Gastroesophageal sphincter (tissue), 3 donors: ENCODE results near the gene STPG2.

ENCODE experiments used
- EP300 ChIP-seq: sonication (generic); formaldehyde crosslinking; IDR thresholded peaks from one replicate; pipeline ENCODE4 v1.6.1; 2017; ENCODE audit warnings: antibody characterized with exemption, mild to moderate bottlenecking
- POLR2A ChIP-seq, 2 donors: fragments of 450-650 bp; IDR thresholded peaks; one replicate each; pipeline ENCODE4 v1.6.1; 2017; ENCODE audit warnings: antibody characterized with exemption in 2 of 2, mild to moderate bottlenecking in 2 of 2, moderate library complexity in 1 of 2
- POLR2AphosphoS5 ChIP-seq: sonication (generic); formaldehyde crosslinking; IDR thresholded peaks from one replicate; pipeline ENCODE4 v1.6.1; 2017; ENCODE audit warnings: antibody characterized with exemption
- TF ChIP-seq, protein P1 (sequence below), 4 experiments: fragments of 200-600 bp in 2 of 4; fragments of 450-650 bp in 2 of 4; sonication (generic) in 1 of 4; IDR thresholded peaks; one replicate each; pipeline ENCODE4 v1.5.1; 2017 to 2019; ENCODE audit warnings: antibody characterized with exemption in 4 of 4, mild to moderate bottlenecking in 2 of 4, moderate library complexity in 2 of 4

DNA sequence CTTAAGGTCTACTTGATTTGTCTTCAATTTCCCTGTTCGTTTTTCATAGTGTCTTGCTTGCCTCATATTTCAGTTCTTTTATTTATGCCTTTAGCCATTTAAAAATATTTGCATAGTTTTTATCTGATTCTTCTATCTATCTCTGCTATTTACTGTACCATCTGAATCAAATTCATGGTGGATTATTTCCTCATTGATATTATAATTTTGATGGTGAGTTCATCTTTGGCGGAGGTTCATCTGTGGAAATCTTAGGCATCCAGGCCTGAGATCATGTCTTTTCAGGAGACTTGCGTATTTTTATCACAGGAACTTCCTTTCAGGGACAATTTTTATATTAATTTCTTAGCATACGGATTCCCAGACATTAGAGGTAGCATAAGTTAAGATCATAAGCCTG, 275.2 kb downstream of the STPG2 start:
- TF ChIP-seq, protein P1, sequence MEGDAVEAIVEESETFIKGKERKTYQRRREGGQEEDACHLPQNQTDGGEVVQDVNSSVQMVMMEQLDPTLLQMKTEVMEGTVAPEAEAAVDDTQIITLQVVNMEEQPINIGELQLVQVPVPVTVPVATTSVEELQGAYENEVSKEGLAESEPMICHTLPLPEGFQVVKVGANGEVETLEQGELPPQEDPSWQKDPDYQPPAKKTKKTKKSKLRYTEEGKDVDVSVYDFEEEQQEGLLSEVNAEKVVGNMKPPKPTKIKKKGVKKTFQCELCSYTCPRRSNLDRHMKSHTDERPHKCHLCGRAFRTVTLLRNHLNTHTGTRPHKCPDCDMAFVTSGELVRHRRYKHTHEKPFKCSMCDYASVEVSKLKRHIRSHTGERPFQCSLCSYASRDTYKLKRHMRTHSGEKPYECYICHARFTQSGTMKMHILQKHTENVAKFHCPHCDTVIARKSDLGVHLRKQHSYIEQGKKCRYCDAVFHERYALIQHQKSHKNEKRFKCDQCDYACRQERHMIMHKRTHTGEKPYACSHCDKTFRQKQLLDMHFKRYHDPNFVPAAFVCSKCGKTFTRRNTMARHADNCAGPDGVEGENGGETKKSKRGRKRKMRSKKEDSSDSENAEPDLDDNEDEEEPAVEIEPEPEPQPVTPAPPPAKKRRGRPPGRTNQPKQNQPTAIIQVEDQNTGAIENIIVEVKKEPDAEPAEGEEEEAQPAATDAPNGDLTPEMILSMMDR (IDR thresholded peaks at IDR 0.05), result no peak
- no peak for TF ChIP-seq POLR2A (IDR thresholded peaks at IDR 0.05)
- TF ChIP-seq EP300, result no peak
- TF ChIP-seq POLR2AphosphoS5, result no peak
